Liver (tissue), 9 donors: Measurements from ENCODE around the gene TRMT10B. TPM values are rescaled to one million over a fixed set of nuclear protein-coding genes. Genes with fewer than 3 reads are reported as not detected.

Experiments used
- DNase-seq: peaks from one replicate; pipeline ENCODE4 v3.0.0-alpha.2; 2017; ENCODE audit warnings: low spot score
- H3K27ac ChIP-seq, 2 donors: one replicate each; pipeline ENCODE4 v1.7.0; 2013; ENCODE audit warnings: inconsistent platforms in 2 of 2, low read length in 2 of 2, control low read depth in 1 of 2, low read depth in 1 of 2, mild to moderate bottlenecking in 1 of 2
- H3K27me3 ChIP-seq, 4 donors: one replicate each; pipeline versions ENCODE4 v1.6.1 to v1.7.0; 2013; ENCODE audit warnings: low read length in 3 of 4, inconsistent platforms in 1 of 4, mild to moderate bottlenecking in 1 of 4, moderate library complexity in 1 of 4; ENCODE audit not compliant: control insufficient read depth in 4 of 4, insufficient read depth in 4 of 4
- H3K36me3 ChIP-seq, 4 donors: one replicate each; pipeline versions ENCODE4 v1.6.1 to v1.7.0; 2013; ENCODE audit warnings: low read length in 3 of 4, mild to moderate bottlenecking in 3 of 4, low read depth in 1 of 4, moderate library complexity in 1 of 4; ENCODE audit not compliant: control insufficient read depth in 4 of 4, insufficient read depth in 3 of 4
- H3K4me1 ChIP-seq, 4 donors: one replicate each; pipeline versions ENCODE4 v1.6.1 to v1.7.0; 2013; ENCODE audit warnings: low read length in 3 of 4, mild to moderate bottlenecking in 3 of 4, moderate library complexity in 1 of 4; ENCODE audit not compliant: control insufficient read depth in 4 of 4, insufficient read depth in 4 of 4
- H3K4me3 ChIP-seq, 3 donors: one replicate each; pipeline versions ENCODE4 v1.6.1 to v1.7.0; 2013; ENCODE audit warnings: low read length in 3 of 3, control low read depth in 1 of 3, low read depth in 1 of 3, mild to moderate bottlenecking in 1 of 3
- H3K9ac ChIP-seq, 2 donors: one replicate each; pipeline ENCODE4 v1.7.0; 2013; ENCODE audit warnings: low read length in 2 of 2, mild to moderate bottlenecking in 2 of 2, moderate library complexity in 2 of 2, control low read depth in 1 of 2, low read depth in 1 of 2
- H3K9me3 ChIP-seq, 4 donors: one replicate each; pipeline versions ENCODE4 v1.6.1 to v1.7.0; 2013; ENCODE audit warnings: low read length in 3 of 4; ENCODE audit not compliant: control insufficient read depth in 4 of 4
- EGR1 ChIP-seq, 2 donors: IDR thresholded peaks; 2 replicates each; pipeline ENCODE4 v1.6.1; 2016 to 2018; ENCODE audit warnings: antibody characterized with exemption in 2 of 2, low read depth in 2 of 2
- FOXA2 ChIP-seq: IDR thresholded peaks from 2 replicates; pipeline ENCODE4 v1.6.1; 2016; ENCODE audit warnings: antibody characterized with exemption
- GABPA ChIP-seq, 2 donors: IDR thresholded peaks in 1 of 2; conservative IDR thresholded peaks in 1 of 2; 2 replicates each; pipeline ENCODE4 v1.6.1; 2016; ENCODE audit warnings: antibody characterized with exemption in 2 of 2, mild to moderate bottlenecking in 1 of 2, moderate library complexity in 1 of 2
- HNF4A ChIP-seq, 2 donors: conservative IDR thresholded peaks; 2 replicates each; pipeline ENCODE4 v1.6.1; 2016; ENCODE audit warnings: antibody characterized with exemption in 2 of 2, mild to moderate bottlenecking in 2 of 2
- HNF4G ChIP-seq: IDR thresholded peaks from 2 replicates; pipeline ENCODE4 v1.6.1; 2016; ENCODE audit warnings: antibody characterized with exemption
- MAX ChIP-seq: IDR thresholded peaks from 2 replicates; pipeline ENCODE4 v1.6.1; 2016; ENCODE audit warnings: antibody characterized with exemption
- NR2F2 ChIP-seq: IDR thresholded peaks from 2 replicates; pipeline ENCODE4 v1.6.1; 2016; ENCODE audit warnings: antibody characterized with exemption
- RAD21 ChIP-seq, 2 donors: IDR thresholded peaks; 2 replicates each; pipeline ENCODE4 v1.6.1; 2016; ENCODE audit warnings: antibody characterized with exemption in 2 of 2, mild to moderate bottlenecking in 2 of 2
- REST ChIP-seq: IDR thresholded peaks from 2 replicates; pipeline ENCODE4 v1.6.1; 2016; ENCODE audit warnings: antibody characterized with exemption, mild to moderate bottlenecking
- TAF1 ChIP-seq: conservative IDR thresholded peaks from 2 replicates; pipeline ENCODE4 v1.6.1; 2016; ENCODE audit warnings: antibody characterized with exemption, mild to moderate bottlenecking
- ZBTB33 ChIP-seq: IDR thresholded peaks from 2 replicates; pipeline ENCODE4 v1.6.1; 2016; ENCODE audit warnings: antibody characterized with exemption
- WGBS: extraction: QIAGEN DNeasy Blood & Tissue Kit; methylation state at CpG from one replicate; pipeline ENCODE4 v1.1.7; 2013; 5-methylcytosine and 5-hydroxymethylcytosine counted together
- polyA plus RNA-seq, 2 donors: library from polyadenylated mRNA; stranded (reverse) in 1 of 2; unstranded in 1 of 2; fragments of 200-250 nt in 1 of 2; fragments of >200 nt in 1 of 2; fragmentation: Nextera tagmentation in 1 of 2; extraction: Ambion mirVana in 1 of 2; gene quantifications; one replicate each; pipeline versions ENCODE4 v1.2.1 to v1.2.3, GENCODE V29; 2013 to 2015
- total RNA-seq, 2 donors: library from RNA; depleted of rRNA; stranded (reverse); fragments of >200 nt; gene quantifications; one replicate each; pipeline ENCODE4 v1.2.3, GENCODE V29; 2014
- TF ChIP-seq, protein P1 (sequence below): fragments of 150-350 bp; IDR thresholded peaks from 2 replicates; pipeline ENCODE4 v1.5.1; 2017; ENCODE audit warnings: improper control_type of control experiment, low read depth, low read length; ENCODE audit not compliant: missing input control
- TF ChIP-seq, protein P2 (sequence below): IDR thresholded peaks from 2 replicates; pipeline ENCODE4 v1.6.1; 2016; ENCODE audit warnings: antibody characterized with exemption
- donor health status: healthy.
- donor health status: healthy.
- donor health status: healthy.
- donor health status: healthy.
- donor health status: healthy.

Gene TRMT10B
- total and polyA plus RNA-seq, 4 donors: 1.9 to 3.9 (median 2.1) TPM

DNA sequence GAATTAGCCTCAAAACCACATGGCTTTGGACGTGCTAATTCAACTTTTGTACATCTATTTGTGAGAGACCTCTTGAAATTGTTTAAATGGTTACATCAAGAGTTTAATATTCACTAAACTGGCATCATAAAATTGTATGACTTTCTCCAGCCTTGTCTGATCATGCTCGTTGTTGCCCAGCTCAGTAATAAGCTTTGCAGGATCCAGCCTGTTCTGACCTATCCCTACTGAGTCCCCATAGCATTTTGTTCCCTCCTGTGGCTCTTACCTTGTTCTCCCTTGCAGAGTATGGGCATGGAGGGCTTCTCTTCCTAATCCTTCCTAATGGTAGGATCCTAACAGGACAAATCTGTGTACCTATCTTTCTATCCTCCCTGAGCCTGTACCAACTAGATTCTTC, 24.9 kb downstream of the TRMT10B start (continued):
- TF ChIP-seq MAX (no peak), NR2F2 (no peak)
- TF ChIP-seq, protein P1, sequence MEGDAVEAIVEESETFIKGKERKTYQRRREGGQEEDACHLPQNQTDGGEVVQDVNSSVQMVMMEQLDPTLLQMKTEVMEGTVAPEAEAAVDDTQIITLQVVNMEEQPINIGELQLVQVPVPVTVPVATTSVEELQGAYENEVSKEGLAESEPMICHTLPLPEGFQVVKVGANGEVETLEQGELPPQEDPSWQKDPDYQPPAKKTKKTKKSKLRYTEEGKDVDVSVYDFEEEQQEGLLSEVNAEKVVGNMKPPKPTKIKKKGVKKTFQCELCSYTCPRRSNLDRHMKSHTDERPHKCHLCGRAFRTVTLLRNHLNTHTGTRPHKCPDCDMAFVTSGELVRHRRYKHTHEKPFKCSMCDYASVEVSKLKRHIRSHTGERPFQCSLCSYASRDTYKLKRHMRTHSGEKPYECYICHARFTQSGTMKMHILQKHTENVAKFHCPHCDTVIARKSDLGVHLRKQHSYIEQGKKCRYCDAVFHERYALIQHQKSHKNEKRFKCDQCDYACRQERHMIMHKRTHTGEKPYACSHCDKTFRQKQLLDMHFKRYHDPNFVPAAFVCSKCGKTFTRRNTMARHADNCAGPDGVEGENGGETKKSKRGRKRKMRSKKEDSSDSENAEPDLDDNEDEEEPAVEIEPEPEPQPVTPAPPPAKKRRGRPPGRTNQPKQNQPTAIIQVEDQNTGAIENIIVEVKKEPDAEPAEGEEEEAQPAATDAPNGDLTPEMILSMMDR: no peak

DNA sequence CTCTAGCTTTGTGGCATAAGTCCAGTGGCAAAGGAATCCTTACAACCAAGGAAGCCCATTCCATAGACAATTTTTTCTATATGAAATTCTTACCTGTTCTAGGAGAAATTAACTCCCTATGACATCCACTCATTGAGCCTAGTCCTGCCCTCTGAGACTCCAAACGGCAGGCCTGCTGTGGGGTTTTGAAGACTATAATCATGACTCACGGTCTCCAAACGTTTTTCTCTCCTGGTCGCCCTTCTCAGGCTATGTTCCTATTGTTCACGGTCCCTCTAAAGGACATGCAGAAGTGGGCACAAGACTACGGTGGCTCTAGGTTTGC, 30.6 kb downstream of the TRMT10B start:
- peaks cover 0 to 35% (median 29%) of the 10 kb centered on the region in 4 donors for H3K36me3 ChIP-seq
- peak overlapping the region; percentile 92 to 99 (median 93) for H3K4me3 ChIP-seq
- TF ChIP-seq, protein P2, sequence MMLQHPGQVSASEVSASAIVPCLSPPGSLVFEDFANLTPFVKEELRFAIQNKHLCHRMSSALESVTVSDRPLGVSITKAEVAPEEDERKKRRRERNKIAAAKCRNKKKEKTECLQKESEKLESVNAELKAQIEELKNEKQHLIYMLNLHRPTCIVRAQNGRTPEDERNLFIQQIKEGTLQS: no peak
- TF ChIP-seq EGR1 (IDR thresholded peaks at IDR 0.05; ENCODE audit: low read depth in 2 of 2) (no peak), HNF4A (conservative IDR thresholded peaks at IDR 0.05) (no peak), ZBTB33 (no peak), REST (no peak), FOXA2 (no peak), TAF1 (no peak), RAD21 (IDR thresholded peaks at IDR 0.05) (no peak), HNF4G (no peak), GABPA (IDR thresholded peaks at IDR 0.05 in 1 of 2, conservative IDR thresholded peaks at IDR 0.05 in 1 of 2) (no peak), NR2F2 (no peak)
- H3K4me1 ChIP-seq: peaks cover 0 to 22% (median 19%) of the 10 kb centered on the region in 4 donors
- H3K9ac ChIP-seq: peak overlapping the region; percentile 1 to 21
- 1% methylated on average over 6 of the region's 6 CpGs for WGBS
- H3K27ac ChIP-seq: no peak overlapping the region
- no peaks in the 10 kb centered on the region for H3K9me3 ChIP-seq
- no peaks in the 10 kb centered on the region for H3K27me3 ChIP-seq
- DNase-seq: no peak
